H1 (cell line): ENCODE measurements around the gene CLDND1. TPM values are rescaled to one million over a fixed set of nuclear protein-coding genes. Genes with fewer than 3 reads are reported as not detected.

ENCODE experiments used
- BACH1 ChIP-seq: IDR thresholded peaks from 2 replicates; pipeline ENCODE4 v1.6.1; 2012; ENCODE audit warnings: low read length, improper control_type of control experiment
- CBX5 ChIP-seq: fragments of 300-800, 300-1000 bp; sonication (generic); IDR thresholded peaks from 2 replicates; pipeline ENCODE4 v1.7.1; 2016; ENCODE audit warnings: antibody characterized with exemption, low read length, low read depth
- CREB1 ChIP-seq: IDR thresholded peaks from 2 replicates; pipeline ENCODE4 v1.6.1; 2012; ENCODE audit warnings: inconsistent platforms
- KDM5A ChIP-seq: fragments of 200-600 bp; IDR thresholded peaks from 2 replicates; pipeline ENCODE4 v1.7.1; 2012; ENCODE audit warnings: mild to moderate bottlenecking, low read length, inconsistent platforms, mixed read lengths
- PHF8 ChIP-seq: fragments of 200-600 bp; sonication (generic); conservative IDR thresholded peaks from 2 replicates; pipeline ENCODE4 v1.7.1; 2012; ENCODE audit warnings: low read depth, mild to moderate bottlenecking, inconsistent platforms, low read length, moderate library complexity
- RFX5 ChIP-seq: IDR thresholded peaks from 2 replicates; pipeline ENCODE4 v1.6.1; 2011; ENCODE audit warnings: low read depth, low read length, improper control_type of control experiment, borderline replicate concordance
- SAP30 ChIP-seq: fragments of 300-600 bp; sonication (generic); IDR thresholded peaks from 2 replicates; pipeline ENCODE4 v1.7.1; 2012; ENCODE audit warnings: low read length, moderate library complexity, mild to moderate bottlenecking, inconsistent platforms; ENCODE audit not compliant: insufficient read depth, insufficient replicate concordance
- SP2 ChIP-seq: IDR thresholded peaks from 2 replicates; pipeline ENCODE4 v1.6.1; 2012; ENCODE audit warnings: mild to moderate bottlenecking, low read length, inconsistent platforms
- SRF ChIP-seq: IDR thresholded peaks from 2 replicates; pipeline ENCODE4 v1.6.1; 2011; ENCODE audit warnings: mild to moderate bottlenecking, low read depth, low read length, moderate library complexity
- TAF1 ChIP-seq: IDR thresholded peaks from 2 replicates; pipeline ENCODE4 v1.6.1; 2011; ENCODE audit warnings: mild to moderate bottlenecking, low read depth, low read length
- polyA plus RNA-seq, 7 experiments: library from polyadenylated mRNA; depleted of rRNA in 3 of 7; stranded (reverse) in 5 of 7; unstranded in 2 of 7; fragments of >200 nt in 5 of 7; fragments of 200-250 nt in 2 of 7; gene quantifications; 1 replicate in 5 of 7; 2 replicates in 1 of 7; 4 replicates in 1 of 7; pipeline versions ENCODE4 v1.2.1 to v1.2.3, GENCODE V29; 2011 to 2013; ENCODE audit warnings: missing spikeins in 2 of 7, mixed read lengths in 2 of 7
- total RNA-seq: library from RNA; stranded (reverse); fragmentation: NEBNext Ultra II Directional; extraction: Animal tissue kit (Norgen Biotek cat#: 25700); gene quantifications from 2 replicates; pipeline ENCODE4 v1.2.1, GENCODE V29; 2021
- TF ChIP-seq, protein P1 (sequence below): fragments of 300-600 bp; sonication (generic); IDR thresholded peaks from 2 replicates; pipeline ENCODE4 v1.7.1; 2012; ENCODE audit warnings: low read length, moderate library complexity, mild to moderate bottlenecking, inconsistent platforms; ENCODE audit not compliant: insufficient replicate concordance

Gene CLDND1
- total and polyA plus RNA-seq, 2 of the 8 experiments (the other 6 are each of a cell fraction or from before 2014, with no cell fraction given): 68.2 to 152 TPM

GRCh38 chr3:98558100-98558827 lies 35.6 kb upstream of the CLDND1 start (continued):
- TF ChIP-seq, protein P1, sequence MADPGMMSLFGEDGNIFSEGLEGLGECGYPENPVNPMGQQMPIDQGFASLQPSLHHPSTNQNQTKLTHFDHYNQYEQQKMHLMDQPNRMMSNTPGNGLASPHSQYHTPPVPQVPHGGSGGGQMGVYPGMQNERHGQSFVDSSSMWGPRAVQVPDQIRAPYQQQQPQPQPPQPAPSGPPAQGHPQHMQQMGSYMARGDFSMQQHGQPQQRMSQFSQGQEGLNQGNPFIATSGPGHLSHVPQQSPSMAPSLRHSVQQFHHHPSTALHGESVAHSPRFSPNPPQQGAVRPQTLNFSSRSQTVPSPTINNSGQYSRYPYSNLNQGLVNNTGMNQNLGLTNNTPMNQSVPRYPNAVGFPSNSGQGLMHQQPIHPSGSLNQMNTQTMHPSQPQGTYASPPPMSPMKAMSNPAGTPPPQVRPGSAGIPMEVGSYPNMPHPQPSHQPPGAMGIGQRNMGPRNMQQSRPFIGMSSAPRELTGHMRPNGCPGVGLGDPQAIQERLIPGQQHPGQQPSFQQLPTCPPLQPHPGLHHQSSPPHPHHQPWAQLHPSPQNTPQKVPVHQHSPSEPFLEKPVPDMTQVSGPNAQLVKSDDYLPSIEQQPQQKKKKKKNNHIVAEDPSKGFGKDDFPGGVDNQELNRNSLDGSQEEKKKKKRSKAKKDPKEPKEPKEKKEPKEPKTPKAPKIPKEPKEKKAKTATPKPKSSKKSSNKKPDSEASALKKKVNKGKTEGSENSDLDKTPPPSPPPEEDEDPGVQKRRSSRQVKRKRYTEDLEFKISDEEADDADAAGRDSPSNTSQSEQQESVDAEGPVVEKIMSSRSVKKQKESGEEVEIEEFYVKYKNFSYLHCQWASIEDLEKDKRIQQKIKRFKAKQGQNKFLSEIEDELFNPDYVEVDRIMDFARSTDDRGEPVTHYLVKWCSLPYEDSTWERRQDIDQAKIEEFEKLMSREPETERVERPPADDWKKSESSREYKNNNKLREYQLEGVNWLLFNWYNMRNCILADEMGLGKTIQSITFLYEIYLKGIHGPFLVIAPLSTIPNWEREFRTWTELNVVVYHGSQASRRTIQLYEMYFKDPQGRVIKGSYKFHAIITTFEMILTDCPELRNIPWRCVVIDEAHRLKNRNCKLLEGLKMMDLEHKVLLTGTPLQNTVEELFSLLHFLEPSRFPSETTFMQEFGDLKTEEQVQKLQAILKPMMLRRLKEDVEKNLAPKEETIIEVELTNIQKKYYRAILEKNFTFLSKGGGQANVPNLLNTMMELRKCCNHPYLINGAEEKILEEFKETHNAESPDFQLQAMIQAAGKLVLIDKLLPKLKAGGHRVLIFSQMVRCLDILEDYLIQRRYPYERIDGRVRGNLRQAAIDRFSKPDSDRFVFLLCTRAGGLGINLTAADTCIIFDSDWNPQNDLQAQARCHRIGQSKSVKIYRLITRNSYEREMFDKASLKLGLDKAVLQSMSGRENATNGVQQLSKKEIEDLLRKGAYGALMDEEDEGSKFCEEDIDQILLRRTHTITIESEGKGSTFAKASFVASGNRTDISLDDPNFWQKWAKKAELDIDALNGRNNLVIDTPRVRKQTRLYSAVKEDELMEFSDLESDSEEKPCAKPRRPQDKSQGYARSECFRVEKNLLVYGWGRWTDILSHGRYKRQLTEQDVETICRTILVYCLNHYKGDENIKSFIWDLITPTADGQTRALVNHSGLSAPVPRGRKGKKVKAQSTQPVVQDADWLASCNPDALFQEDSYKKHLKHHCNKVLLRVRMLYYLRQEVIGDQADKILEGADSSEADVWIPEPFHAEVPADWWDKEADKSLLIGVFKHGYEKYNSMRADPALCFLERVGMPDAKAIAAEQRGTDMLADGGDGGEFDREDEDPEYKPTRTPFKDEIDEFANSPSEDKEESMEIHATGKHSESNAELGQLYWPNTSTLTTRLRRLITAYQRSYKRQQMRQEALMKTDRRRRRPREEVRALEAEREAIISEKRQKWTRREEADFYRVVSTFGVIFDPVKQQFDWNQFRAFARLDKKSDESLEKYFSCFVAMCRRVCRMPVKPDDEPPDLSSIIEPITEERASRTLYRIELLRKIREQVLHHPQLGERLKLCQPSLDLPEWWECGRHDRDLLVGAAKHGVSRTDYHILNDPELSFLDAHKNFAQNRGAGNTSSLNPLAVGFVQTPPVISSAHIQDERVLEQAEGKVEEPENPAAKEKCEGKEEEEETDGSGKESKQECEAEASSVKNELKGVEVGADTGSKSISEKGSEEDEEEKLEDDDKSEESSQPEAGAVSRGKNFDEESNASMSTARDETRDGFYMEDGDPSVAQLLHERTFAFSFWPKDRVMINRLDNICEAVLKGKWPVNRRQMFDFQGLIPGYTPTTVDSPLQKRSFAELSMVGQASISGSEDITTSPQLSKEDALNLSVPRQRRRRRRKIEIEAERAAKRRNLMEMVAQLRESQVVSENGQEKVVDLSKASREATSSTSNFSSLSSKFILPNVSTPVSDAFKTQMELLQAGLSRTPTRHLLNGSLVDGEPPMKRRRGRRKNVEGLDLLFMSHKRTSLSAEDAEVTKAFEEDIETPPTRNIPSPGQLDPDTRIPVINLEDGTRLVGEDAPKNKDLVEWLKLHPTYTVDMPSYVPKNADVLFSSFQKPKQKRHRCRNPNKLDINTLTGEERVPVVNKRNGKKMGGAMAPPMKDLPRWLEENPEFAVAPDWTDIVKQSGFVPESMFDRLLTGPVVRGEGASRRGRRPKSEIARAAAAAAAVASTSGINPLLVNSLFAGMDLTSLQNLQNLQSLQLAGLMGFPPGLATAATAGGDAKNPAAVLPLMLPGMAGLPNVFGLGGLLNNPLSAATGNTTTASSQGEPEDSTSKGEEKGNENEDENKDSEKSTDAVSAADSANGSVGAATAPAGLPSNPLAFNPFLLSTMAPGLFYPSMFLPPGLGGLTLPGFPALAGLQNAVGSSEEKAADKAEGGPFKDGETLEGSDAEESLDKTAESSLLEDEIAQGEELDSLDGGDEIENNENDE: no peak
- TF ChIP-seq RFX5 (no peak), KDM5A (no peak), PHF8 (no peak), SRF (no peak), CBX5 (no peak), CREB1 (no peak), BACH1 (no peak), SAP30 (no peak), SP2 (no peak), TAF1 (no peak)
